HG03039 (cell line): ENCODE results near the gene SNTB2.
A peak's percentile ranks its signal among the peaks of the same experiment; 100 is the strongest.
"Not testable (repeated sequence)": the region's sequence is repeated elsewhere in the genome, so short reads cannot be mapped to it uniquely, and the experiment has no call there.

ENCODE experiments used
- ATAC-seq: cut with Tn5 transposase; IDR thresholded peaks from one replicate; pipeline ENCODE4 v1.9.1; 2021; ENCODE audit warnings: mild to moderate bottlenecking, moderate library complexity; ENCODE audit not compliant: unreplicated experiment

Gene SNTB2

DNA sequence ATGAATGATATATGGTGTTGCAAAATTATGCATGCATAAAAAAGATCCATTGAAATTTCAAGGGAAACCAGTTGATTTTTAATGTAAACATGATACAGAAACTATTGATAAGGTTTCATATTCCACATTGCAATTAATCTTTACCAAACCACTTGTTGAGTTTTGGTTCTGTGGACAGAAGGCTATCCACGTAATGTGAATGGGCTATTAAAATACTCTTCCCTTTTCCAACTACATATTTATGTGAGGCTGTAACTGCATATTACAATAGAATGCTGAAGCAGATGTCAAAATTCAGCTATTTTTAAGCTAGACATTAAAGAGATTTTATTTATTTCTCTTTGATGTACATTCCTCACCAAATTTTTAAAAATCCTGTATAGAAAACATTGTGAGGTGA is 90.4 kb downstream of the SNTB2 start:
- ATAC-seq: no peak

- no peak for ATAC-seq
These were observed 96.9 kb downstream of the SNTB2 start for GRCh38 chr16:69283851-69284250.

- no peak for ATAC-seq
These were observed 98.3 kb downstream of the SNTB2 start for GRCh38 chr16:69285240-69285639.

GRCh38 chr16:69286941-69287713 is 100.2 kb downstream of the SNTB2 start:
- no peak for ATAC-seq

DNA sequence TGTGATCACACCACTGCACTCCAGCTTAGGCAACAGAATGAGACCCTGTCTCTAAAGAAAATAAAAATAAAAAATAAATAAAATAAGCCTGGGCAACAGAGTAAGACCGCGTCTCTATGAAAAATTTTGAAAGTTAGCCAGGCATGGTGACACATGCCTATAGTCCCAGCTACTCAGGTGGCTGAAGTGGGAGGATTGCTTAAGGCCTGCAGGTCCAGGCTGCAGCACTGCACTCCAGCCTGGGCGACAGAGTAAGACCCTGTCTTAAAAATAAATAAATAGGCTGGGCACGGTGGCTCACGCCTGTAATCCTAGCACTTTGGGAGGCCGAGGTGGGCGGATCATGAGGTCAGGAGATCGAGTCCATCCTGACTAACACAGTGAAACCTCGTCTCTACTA is 104.7 kb downstream of the SNTB2 start:
- not testable (repeated sequence) for ATAC-seq

GRCh38 chr16:69293401-69293800 is 106.4 kb downstream of the SNTB2 start:
- no peak for ATAC-seq

DNA sequence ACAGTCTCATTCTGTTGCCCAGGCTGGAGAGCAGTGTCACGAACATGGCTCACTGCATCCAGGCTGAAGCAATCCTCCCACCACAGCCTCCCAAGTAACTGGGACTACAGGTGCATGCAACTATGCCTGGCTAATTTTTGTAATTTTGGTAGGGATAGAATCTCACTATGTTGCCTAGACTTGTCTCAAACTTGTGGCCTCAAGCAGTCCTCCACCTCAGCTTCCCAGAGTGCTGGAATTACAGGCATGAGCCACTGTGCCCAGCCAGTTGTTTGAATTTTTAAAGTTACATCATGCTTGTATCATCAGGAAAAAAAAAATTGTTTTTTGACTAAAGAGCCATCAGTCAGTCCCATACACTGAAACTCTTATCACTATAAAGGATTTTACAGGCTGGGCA is 107.1 kb downstream of the SNTB2 start:
- ATAC-seq: no peak

- ATAC-seq: not testable (repeated sequence)
These were observed 109.8 kb downstream of the SNTB2 start for GRCh38 chr16:69296771-69297170.

GRCh38 chr16:69298261-69298660 is 111.3 kb downstream of the SNTB2 start:
- ATAC-seq: no peak

- no peak for ATAC-seq
These were observed 114.2 kb downstream of the SNTB2 start for GRCh38 chr16:69301187-69301586.

DNA sequence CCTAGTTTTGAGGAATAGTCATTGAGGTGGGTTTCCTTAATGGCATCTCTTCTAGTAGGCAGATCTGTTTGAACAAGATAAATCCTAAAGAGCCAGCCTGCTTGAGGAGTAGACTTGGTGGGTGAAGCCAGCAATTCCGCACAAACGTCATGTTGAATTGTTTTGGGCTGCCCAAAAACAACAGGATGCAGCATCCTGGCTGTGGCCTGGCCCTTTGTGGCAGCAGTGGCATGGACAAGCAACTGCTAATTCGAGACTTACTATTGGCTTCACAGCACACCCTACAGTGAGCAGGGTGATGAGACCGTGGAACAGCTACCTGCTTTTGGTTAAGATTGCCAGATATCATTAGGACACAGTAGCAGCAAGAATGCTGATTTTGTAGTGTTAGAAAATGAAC is 114.9 kb downstream of the SNTB2 start:
- ATAC-seq: no peak

- no peak for ATAC-seq
These were observed 115.3 kb downstream of the SNTB2 start for GRCh38 chr16:69302301-69302700.

- ATAC-seq: no peak
These were observed 119.1 kb downstream of the SNTB2 start for GRCh38 chr16:69306031-69306430.

- no peak for ATAC-seq
These were observed 120.1 kb downstream of the SNTB2 start for GRCh38 chr16:69307091-69307490.

GRCh38 chr16:69307856-69308255 is 120.9 kb downstream of the SNTB2 start:
- no peak for ATAC-seq

- no peak for ATAC-seq
These were observed 122.4 kb downstream of the SNTB2 start for GRCh38 chr16:69309316-69309715.

DNA sequence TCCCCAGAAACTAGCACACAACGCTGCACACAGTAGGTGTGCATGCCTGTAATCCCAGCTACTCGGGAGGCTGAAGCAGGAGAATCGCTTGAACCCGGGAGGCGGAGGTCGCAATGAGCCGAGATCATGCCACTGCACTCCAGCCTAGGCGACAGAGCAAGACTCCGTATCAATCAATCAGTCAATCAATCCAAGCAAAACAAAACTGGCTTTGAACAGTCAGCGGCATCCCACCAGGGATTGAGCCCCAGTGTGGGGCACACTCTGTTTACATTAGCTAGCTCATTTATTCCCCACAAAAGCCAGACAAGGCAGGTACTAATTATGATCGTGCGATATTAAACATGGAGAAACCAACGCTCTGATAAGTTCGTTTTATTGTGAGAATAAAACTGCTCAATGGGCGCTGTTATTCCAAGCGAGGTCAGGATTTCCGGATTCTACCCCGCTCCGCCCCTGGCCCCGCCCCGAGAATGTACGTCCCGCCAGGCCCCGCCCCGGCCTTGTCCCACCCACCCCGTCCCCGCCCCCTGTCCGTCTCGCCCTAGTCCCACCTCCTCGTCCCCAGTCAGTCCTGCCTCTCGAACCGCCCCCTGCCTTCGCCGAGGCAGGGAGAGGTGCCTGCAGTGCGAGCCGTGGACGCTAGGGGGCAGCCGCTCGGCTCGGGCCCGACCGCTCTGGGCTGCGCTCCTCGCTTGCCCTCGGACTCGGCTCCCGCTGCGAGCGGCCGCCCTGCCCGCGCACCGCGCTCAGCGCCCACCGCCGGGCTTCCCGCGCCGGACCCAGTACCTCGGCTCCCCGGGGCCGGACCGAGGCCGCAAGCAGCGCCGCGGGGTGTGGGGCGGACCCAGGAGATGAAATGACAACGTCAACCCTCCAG is 123.9 kb downstream of the SNTB2 start, which contains the start of gene VPS4A:
VPS4A (plus strand) TSS at position 698 of the 880 bp plus-strand sequence; CDS start at position 860, 162 bp downstream.
- ATAC-seq: peak; percentile 91

- peak; percentile 42 for ATAC-seq
These were observed 124.8 kb downstream of the SNTB2 start for GRCh38 chr16:69311533-69312387.

GRCh38 chr16:69313469-69313868 is 126.5 kb downstream of the SNTB2 start:
- ATAC-seq: no peak

DNA sequence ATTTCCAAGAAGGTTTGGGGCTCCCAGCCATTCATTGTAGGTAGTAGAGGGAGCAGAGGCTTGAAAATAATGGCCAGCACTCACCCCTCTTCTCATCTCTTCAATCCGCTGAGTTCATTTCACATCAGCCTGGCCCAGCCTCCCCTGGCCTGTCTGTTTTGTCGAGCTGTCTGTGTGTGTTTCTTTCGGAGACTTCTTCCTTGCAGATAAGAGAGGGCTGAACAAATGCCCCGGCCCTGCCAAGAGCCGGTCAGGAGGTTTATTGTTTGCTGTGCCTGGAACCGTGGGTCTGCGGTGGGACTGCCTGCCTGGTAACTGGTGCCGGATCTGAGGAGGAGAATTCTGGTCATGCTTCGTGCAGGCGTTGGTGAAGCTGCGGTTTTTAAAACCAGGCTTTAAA is 127.6 kb downstream of the SNTB2 start:
- ATAC-seq: no peak
